ENCODE results near the gene PYGB. TPM values are rescaled to one million over a fixed set of nuclear protein-coding genes. Genes with fewer than 3 reads are reported as not detected.

PYGB gene
- total RNA-seq, 1 experiment from 2014 or later = 78.9 TPM

GRCh38 chr20:25309395-25310267 lies 61.7 kb downstream of the PYGB start:
- Histone ChIP-seq H3K4me3 (ENCODE audit: low read depth, low read length) (no peak overlapping the region), H3K4me1 (peaks cover 31% of the 10 kb centered on the region), H3K27me3 (replicated peaks; ENCODE audit: control insufficient read depth, insufficient read depth, low read length) (no peaks in the 10 kb centered on the region), H3K9me3 (no peaks in the 10 kb centered on the region), H3K36me3 (ENCODE audit: control insufficient read depth, insufficient read depth, low read length) (peaks cover 4% of the 10 kb centered on the region; the same call in 1 of the 2 replicates)
- BruUV-seq (replicated peaks) = no TSS peak
- Mint-ChIP-seq H3K9me3 (ENCODE audit: unreplicated experiment) (no peaks in the 10 kb centered on the region), H3K4me3 (ENCODE audit: unreplicated experiment) (peak overlapping the region; percentile 51), H3K27me3 (ENCODE audit: insufficient read depth, unreplicated experiment) (no peaks in the 10 kb centered on the region), H3K4me1 (ENCODE audit: low read depth, unreplicated experiment) (peaks cover 28% of the 10 kb centered on the region), H3K36me3 (ENCODE audit: insufficient read depth, unreplicated experiment) (peaks cover 52% of the 10 kb centered on the region), H3K27ac (ENCODE audit: unreplicated experiment) (peak overlapping the region; percentile 87)
- intact Hi-C loops (cut with micrococcal nuclease; ENCODE audit: unreplicated experiment) = loop anchor here (1.0 to 5.0 kb wide), 4 partner anchors 30 to 89 kb away; partner anchors contain the start of genes ABHD12 and PYGB
- TF ChIP-seq, protein P1, sequence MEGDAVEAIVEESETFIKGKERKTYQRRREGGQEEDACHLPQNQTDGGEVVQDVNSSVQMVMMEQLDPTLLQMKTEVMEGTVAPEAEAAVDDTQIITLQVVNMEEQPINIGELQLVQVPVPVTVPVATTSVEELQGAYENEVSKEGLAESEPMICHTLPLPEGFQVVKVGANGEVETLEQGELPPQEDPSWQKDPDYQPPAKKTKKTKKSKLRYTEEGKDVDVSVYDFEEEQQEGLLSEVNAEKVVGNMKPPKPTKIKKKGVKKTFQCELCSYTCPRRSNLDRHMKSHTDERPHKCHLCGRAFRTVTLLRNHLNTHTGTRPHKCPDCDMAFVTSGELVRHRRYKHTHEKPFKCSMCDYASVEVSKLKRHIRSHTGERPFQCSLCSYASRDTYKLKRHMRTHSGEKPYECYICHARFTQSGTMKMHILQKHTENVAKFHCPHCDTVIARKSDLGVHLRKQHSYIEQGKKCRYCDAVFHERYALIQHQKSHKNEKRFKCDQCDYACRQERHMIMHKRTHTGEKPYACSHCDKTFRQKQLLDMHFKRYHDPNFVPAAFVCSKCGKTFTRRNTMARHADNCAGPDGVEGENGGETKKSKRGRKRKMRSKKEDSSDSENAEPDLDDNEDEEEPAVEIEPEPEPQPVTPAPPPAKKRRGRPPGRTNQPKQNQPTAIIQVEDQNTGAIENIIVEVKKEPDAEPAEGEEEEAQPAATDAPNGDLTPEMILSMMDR (IDR thresholded peaks at IDR 0.05; ENCODE audit: insufficient read depth in 1 of 2, low read depth in 1 of 2, low read length in 1 of 2, severe bottlenecking in 1 of 2, unreplicated experiment in 1 of 2) = no peak
- DNase-seq = no peak
- ChIA-PET CTCF (interaction anchor here (0.8 to 1.0 kb wide), 4 partner anchors 10 to 89 kb away, joined by 3 to 9 read pairs (median 6); no protein-coding TSS in a partner anchor), POLR2A (no interaction called here)

GRCh38 chr20:25310268-25310920 lies 62.5 kb downstream of the PYGB start:
- ChIA-PET CTCF (interaction anchor here (0.6 to 1.4 kb wide), 7 partner anchors 11 to 89 kb away, joined by 3 to 9 read pairs (median 4); no protein-coding TSS in a partner anchor), POLR2A (interaction anchor here (0.6 kb wide), 1 partner anchor 97 kb away, joined by 3 read pairs; the partner anchor contains the start of gene GINS1)
- peak overlapping the region; percentile 87 for H3K27ac Mint-ChIP-seq (ENCODE audit: unreplicated experiment)
- Histone ChIP-seq H3K4me1 (peaks cover 31% of the 10 kb centered on the region), H3K4me3 (ENCODE audit: low read depth, low read length) (no peak overlapping the region), H3K9me3 (no peaks in the 10 kb centered on the region), H3K27me3 (replicated peaks; ENCODE audit: control insufficient read depth, insufficient read depth, low read length) (no peaks in the 10 kb centered on the region), H3K36me3 (ENCODE audit: control insufficient read depth, insufficient read depth, low read length) (peaks cover 4% of the 10 kb centered on the region; the same call in 1 of the 2 replicates)
- peaks cover 28% of the 10 kb centered on the region for H3K4me1 Mint-ChIP-seq (ENCODE audit: low read depth, unreplicated experiment)
- H3K27me3 Mint-ChIP-seq (ENCODE audit: insufficient read depth, unreplicated experiment) = no peaks in the 10 kb centered on the region
- TF ChIP-seq, protein P1 (IDR thresholded peaks at IDR 0.05; ENCODE audit: insufficient read depth in 1 of 2, low read depth in 1 of 2, low read length in 1 of 2, severe bottlenecking in 1 of 2, unreplicated experiment in 1 of 2) = peak; percentile 57 to 91
- H3K9me3 Mint-ChIP-seq (ENCODE audit: unreplicated experiment) = no peaks in the 10 kb centered on the region
- H3K36me3 Mint-ChIP-seq (ENCODE audit: insufficient read depth, unreplicated experiment) = peaks cover 58% of the 10 kb centered on the region
- DNase-seq = peak; percentile 87 to 90
- intact Hi-C loops (cut with micrococcal nuclease; ENCODE audit: unreplicated experiment) = loop anchor here (1.0 to 5.0 kb wide), 4 partner anchors 29 to 88 kb away; partner anchors contain the start of genes ABHD12 and PYGB
- no TSS peak for BruUV-seq (replicated peaks)
- peak overlapping the region; percentile 51 for H3K4me3 Mint-ChIP-seq (ENCODE audit: unreplicated experiment)

Measured in Caco-2 (cell line).